Heart right ventricle (tissue), 16 donors: ENCODE measurements around the gene ARMCX4. TPM values are rescaled to one million over a fixed set of nuclear protein-coding genes. Genes with fewer than 3 reads are reported as not detected.
A peak's percentile ranks its signal among the peaks of the same experiment; 100 is the strongest.

Experiments
- ATAC-seq, 8 donors: fragments of 200-7000 bp; cut with Tn5 transposase; one replicate each; pipeline ENCODE4 v1.9.1; 2020; ENCODE audit warnings: mild to moderate bottlenecking in 8 of 8, moderate library complexity in 8 of 8, moderate number of reproducible peaks in 1 of 8
- DNase-seq, 2 donors: peaks; one replicate each; pipeline ENCODE4 v3.0.0-alpha.2; 2020
- H3K27ac ChIP-seq, 10 donors: fragments of 200-600 bp; sonication (generic) in 2 of 10; one replicate each; pipeline versions ENCODE4 v1.5.0 to v1.8.0; 2020 to 2022; ENCODE audit warnings: mild to moderate bottlenecking in 3 of 10
- H3K27me3 ChIP-seq, 7 donors: fragments of 200-600 bp; one replicate each; pipeline ENCODE4 v1.8.0; 2021 to 2022; ENCODE audit warnings: mild to moderate bottlenecking in 2 of 7
- H3K36me3 ChIP-seq, 9 donors: fragments of 200-600 bp; sonication (generic) in 1 of 9; one replicate each; pipeline versions ENCODE4 v1.5.0 to v1.8.0; 2020 to 2022; ENCODE audit warnings: mild to moderate bottlenecking in 2 of 9
- H3K4me1 ChIP-seq, 9 donors: fragments of 200-600 bp; sonication (generic) in 1 of 9; one replicate each; pipeline versions ENCODE4 v1.5.0 to v1.8.0; 2020 to 2022; ENCODE audit warnings: mild to moderate bottlenecking in 4 of 9
- H3K4me3 ChIP-seq, 10 donors: fragments of 200-600 bp; sonication (generic) in 2 of 10; one replicate each; pipeline versions ENCODE4 v1.5.0 to v1.8.0; 2020 to 2022; ENCODE audit warnings: mild to moderate bottlenecking in 7 of 10, moderate library complexity in 2 of 10
- H3K9me3 ChIP-seq, 11 donors: fragments of 200-600 bp in 10 of 11; sonication (generic) in 2 of 11; one replicate each; pipeline versions ENCODE4 v1.5.0 to v1.8.0; 2013 to 2022; ENCODE audit warnings: mild to moderate bottlenecking in 2 of 11, control low read depth in 1 of 11, moderate library complexity in 1 of 11
- CTCF ChIP-seq, 9 donors: fragments of 200-600 bp; sonication (generic) in 2 of 9; IDR thresholded peaks; one replicate each; pipeline versions ENCODE4 v1.5.0 to v1.8.0; 2021 to 2022; ENCODE audit warnings: antibody characterized with exemption in 9 of 9, mild to moderate bottlenecking in 5 of 9, moderate library complexity in 1 of 9
- WGBS, 2 donors: extraction: QIAGEN DNeasy Blood & Tissue Kit; methylation state at CpG; one replicate each; pipeline ENCODE4 v1.1.7; 2013; ENCODE audit warnings: inconsistent platforms in 1 of 2; 5-methylcytosine and 5-hydroxymethylcytosine counted together
- intact Hi-C, 10 donors: fragments of 100-400 bp; cut with DNase I; formaldehyde crosslinking; loops; one replicate each; pipeline versions ENCODE4 v1.11.1 to v1.14.2; 2022
- polyA plus RNA-seq, 2 donors: library from polyadenylated mRNA; stranded (reverse); fragments of 200-250 nt; gene quantifications; one replicate each; pipeline ENCODE4 v1.2.3, GENCODE V29; 2013
- total RNA-seq, 10 donors: library from RNA; stranded (reverse); fragmentation: NEBNext Ultra II Directional in 3 of 10; extraction: Animal tissue kit (Norgen Biotek cat#: 25700) in 3 of 10; gene quantifications; one replicate each; pipeline versions ENCODE4 v1.2.1 to v1.2.4, GENCODE V29; 2021 to 2023
- donor health status: Arrhythmogenic right ventricular cardiomyopathy.
- donor health status: ischemic (EF 13 %, LVEDD 7.1; RV severe dilation, severe dysfunction).
- donor health status: healthy with polysubstance abuse.
- donor health status: DM: no; HTN: yes; CAD: no.
- donor health status: DM: no; HTN: no; CAD: no.
- donor health status: ischemic (EF 25% LVEDD 6.9; RV normal size, moderate dysfunction).
- donor health status: ischemic (EF 25% LVEDD 5.7; RV mildly dilated, moderate dysfunction).
- donor health status: healthy.
- donor health status: DM: yes; HTN: yes; CAD: no.
- donor health status: Ischemic cardiomyopathy.
- donor health status: ischemic (EF 35%, LVEDD 5.7; RV mildly dilated, moderate dysfunction).
- donor health status: nonischemic (EF 11% LVEDD 7.7; RV severe dilation, severe dysfunction).
- donor health status: DM: yes; HTN: yes; CAD: no.
- donor health status: PGD.
- donor health status: ischemic (EF 29% LVEDD 5.4; RV normal size, mild dysfunction).
- donor health status: nonischemic (EF 23%, LVEDD 6.1; RV moderate dilation, normal function).

Gene ARMCX4
- total and polyA plus RNA-seq, 12 donors = 3.5 to 21.9 (median 5.5) TPM

DNA sequence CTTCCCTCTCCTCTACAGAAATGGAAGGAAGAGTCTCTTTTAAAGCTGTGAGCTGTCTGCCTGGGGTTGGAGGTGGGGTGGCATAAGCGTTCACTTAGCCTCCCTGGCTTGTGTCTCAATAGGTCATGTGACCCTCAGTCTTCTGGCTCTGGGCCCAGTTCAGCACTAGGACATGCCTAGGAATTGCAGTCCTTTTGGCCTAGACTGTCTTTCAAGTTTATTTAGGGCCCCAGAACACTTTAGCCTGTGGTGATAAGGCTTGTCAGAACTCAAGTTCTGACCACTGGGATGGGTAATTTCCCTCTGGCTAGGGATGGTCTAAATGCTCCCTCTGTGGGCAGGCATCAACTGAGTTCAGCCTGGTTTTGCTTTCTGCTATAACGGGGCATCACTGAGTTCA is 34.3 kb upstream of the ARMCX4 start:
- H3K9me3 ChIP-seq = peaks cover 0 to 2% (median 0%) of the 10 kb centered on the region in 11 donors
- ATAC-seq (peak in 6 of 8 donors; percentile 29 to 94 (median 63)), DNase-seq (peak in 1 of 2 donors; percentile 32)
- TF ChIP-seq CTCF (IDR thresholded peaks at IDR 0.05) = no peak
- no peaks in the 10 kb centered on the region for H3K27me3 ChIP-seq
- H3K27ac ChIP-seq = no peak overlapping the region
- WGBS, 2 donors = 48 to 58% methylated on average over 2 of the region's 2 CpGs
- H3K4me3 ChIP-seq = no peak overlapping the region
- H3K4me1 ChIP-seq = peaks cover 0 to 18% (median 4%) of the 10 kb centered on the region in 9 donors
- intact Hi-C loops = no loop called here
- H3K36me3 ChIP-seq = peaks cover 0 to 61% (median 0%) of the 10 kb centered on the region in 9 donors

DNA sequence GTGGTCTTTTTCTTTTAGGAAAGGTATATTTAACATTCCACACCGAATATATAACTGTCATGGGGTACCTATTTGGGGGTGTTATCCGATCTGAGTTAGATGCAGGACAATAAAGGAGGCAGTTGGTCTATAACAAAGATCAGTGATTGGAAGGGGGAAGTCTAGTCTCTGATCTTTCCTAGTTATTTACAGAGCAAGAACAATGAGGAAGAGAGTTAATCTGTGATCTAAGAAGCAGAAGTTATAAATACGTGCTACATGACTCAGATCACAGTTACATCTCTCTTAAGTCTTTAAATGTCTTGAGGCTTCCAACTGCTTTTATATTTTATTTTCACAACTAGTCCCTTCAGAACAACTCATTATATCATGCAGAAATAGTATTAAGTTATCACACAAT is 33.2 kb upstream of the ARMCX4 start:
- Histone ChIP-seq H3K9me3 (peaks cover 0 to 2% (median 0%) of the 10 kb centered on the region in 11 donors), H3K27ac (peak overlapping the region in 1 of 10 donors; percentile 42), H3K4me1 (peaks cover 0 to 18% (median 4%) of the 10 kb centered on the region in 9 donors), H3K4me3 (no peak overlapping the region), H3K27me3 (no peaks in the 10 kb centered on the region), H3K36me3 (peaks cover 0 to 53% (median 0%) of the 10 kb centered on the region in 9 donors)
- DNase-seq = no peak
- ATAC-seq = no peak
- intact Hi-C loops = no loop called here
- no peak for TF ChIP-seq CTCF (IDR thresholded peaks at IDR 0.05)
- 77 to 87% methylated on average over 3 of the region's 3 CpGs for WGBS, 2 donors

GRCh38 chrX:101460669-101461068 is 24.6 kb upstream of the ARMCX4 start:
- Histone ChIP-seq H3K4me1 (no peaks in the 10 kb centered on the region), H3K27me3 (peaks cover 0 to 6% (median 0%) of the 10 kb centered on the region in 7 donors), H3K9me3 (no peaks in the 10 kb centered on the region), H3K27ac (no peak overlapping the region), H3K36me3 (peaks cover 0 to 29% (median 0%) of the 10 kb centered on the region in 9 donors), H3K4me3 (no peak overlapping the region)
- 82 to 84% methylated on average over 1 of the region's 1 CpG for WGBS, 2 donors
- DNase-seq = no peak
- no peak for ATAC-seq
- no peak for TF ChIP-seq CTCF (IDR thresholded peaks at IDR 0.05)
- intact Hi-C loops = no loop called here

- ATAC-seq (no peak), DNase-seq (no peak)
- Histone ChIP-seq H3K4me1 (no peaks in the 10 kb centered on the region), H3K27ac (no peak overlapping the region), H3K27me3 (peaks cover 0 to 10% (median 0%) of the 10 kb centered on the region in 7 donors), H3K4me3 (no peak overlapping the region), H3K9me3 (no peaks in the 10 kb centered on the region), H3K36me3 (peaks cover 0 to 24% (median 0%) of the 10 kb centered on the region in 9 donors)
- peak in 3 of 9 donors; percentile 9 to 33 (median 27) for TF ChIP-seq CTCF (IDR thresholded peaks at IDR 0.05)
- intact Hi-C loops = no loop called here
- 76% methylated on average over 3 of the region's 3 CpGs for WGBS, 2 donors
Measured at GRCh38 chrX:101462892-101463291, 22.4 kb upstream of the ARMCX4 start.
